Superior temporal gyrus (tissue), 1 donor: ENCODE measurements around the gene LRRTM4.

Experiments
- DNase-seq: peaks from one replicate; pipeline ENCODE4 v3.0.0-alpha.2; 2016; ENCODE audit errors: extremely low spot score

The LRRTM4 gene

DNA sequence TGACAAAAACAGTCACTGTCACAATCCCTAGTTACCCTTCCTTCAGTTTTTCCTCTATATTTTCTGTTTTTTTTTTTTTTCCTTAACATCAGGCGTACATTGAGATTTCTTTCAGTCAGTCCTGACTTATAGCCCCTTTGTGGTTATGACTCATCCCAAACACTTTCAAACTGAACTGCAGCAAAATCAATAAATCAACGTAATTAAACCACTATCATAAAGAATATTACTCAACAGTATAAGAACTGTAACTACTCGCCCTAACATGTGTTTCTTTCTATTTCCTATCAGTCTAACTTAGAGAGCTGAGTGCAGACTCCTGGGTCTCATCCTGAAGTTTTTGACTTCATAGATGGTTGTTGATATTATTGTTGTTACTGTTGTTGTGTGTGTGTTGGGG, 523.5 kb downstream of the LRRTM4 start:
- DNase-seq: no peak

DNA sequence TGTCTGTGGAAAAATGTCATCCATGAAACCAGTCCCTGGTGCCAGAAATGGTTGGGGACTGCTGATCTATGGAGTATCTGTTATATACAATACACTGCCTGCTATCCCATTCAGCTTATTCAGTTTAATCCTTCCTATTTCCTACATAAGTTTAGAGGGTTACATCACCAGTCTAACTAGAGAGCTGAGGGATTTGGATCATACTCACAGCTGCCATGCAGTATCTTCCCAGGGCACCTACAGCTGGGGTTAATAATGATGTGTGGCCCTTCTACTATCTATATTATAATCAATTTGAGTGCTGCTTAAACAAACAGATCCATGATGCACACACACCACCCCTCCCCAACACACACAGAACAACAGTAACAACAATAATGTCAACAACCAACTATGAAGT, 524.0 kb downstream of the LRRTM4 start:
- DNase-seq: no peak

DNA sequence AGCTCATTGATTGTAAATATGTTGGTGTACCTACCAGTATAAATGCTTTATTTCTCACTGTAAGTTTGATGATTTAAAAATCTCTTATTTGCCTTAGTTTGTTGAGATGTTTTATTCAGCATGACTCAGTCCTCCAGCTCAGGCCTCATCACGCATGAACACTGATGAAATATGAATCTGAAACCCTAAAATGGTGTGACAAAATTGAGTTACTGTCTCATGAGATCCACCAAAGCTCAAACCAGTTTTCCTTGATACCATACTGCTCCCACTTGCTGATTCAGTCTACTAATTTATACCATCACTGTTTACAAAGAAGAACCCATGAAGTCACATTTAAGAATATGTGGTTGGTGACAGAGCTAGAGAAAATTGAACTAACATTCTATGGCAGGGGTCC, 524.9 kb downstream of the LRRTM4 start:
- DNase-seq: no peak

DNA sequence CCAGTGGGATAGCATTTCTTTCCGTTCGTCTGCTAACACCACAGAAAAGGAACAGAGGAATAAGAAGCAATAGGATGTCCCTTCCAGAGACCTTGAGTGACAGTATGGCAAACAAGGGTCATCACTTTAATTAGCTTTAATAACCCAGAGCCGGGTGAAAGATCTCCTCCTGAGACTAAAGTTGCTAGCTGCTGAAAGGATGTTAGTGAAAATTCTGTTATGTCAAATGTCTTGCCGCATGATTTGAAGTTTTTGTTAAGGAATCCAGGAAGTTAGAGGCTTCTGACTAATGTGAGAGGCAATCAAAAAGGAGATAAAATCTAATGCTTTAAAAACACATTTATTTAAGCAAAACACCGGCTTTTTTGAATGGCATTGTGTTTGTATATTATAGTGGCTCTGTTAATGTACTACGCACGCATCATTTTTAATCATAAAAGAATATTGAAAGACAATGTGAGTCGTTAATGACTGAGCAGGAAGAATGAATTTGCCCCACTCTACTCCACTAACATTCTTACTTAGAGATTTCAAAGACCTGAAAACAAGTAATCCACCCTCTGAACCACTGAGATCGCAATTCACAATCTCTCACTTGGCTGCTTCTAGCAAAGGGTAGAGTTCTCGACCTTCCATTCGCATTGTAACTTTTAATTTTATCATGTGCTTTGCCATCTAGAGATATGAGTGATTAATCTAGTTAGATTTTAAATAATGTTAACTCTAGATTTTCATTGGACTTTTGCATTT, 536.6 kb downstream of the LRRTM4 start:
- DNase-seq: no peak

DNA sequence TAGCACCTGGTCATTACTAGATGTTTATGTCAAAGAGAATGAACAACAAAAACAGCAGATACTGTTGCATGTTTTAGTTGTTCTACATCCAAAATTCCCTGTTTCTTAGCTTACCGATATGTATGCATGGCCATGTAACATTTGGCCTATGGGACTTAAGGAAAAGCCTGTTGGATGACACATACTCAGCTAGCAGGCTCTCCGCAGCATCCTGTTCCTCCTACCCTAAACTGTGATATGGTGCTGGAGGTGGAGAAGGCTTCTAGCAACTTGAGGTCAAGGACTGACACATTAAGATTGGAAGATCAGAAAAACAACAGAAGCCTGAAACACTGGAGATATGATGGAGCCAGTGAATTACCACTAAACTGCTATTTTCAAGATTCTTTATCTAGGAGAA, 537.8 kb downstream of the LRRTM4 start:
- no peak for DNase-seq

DNA sequence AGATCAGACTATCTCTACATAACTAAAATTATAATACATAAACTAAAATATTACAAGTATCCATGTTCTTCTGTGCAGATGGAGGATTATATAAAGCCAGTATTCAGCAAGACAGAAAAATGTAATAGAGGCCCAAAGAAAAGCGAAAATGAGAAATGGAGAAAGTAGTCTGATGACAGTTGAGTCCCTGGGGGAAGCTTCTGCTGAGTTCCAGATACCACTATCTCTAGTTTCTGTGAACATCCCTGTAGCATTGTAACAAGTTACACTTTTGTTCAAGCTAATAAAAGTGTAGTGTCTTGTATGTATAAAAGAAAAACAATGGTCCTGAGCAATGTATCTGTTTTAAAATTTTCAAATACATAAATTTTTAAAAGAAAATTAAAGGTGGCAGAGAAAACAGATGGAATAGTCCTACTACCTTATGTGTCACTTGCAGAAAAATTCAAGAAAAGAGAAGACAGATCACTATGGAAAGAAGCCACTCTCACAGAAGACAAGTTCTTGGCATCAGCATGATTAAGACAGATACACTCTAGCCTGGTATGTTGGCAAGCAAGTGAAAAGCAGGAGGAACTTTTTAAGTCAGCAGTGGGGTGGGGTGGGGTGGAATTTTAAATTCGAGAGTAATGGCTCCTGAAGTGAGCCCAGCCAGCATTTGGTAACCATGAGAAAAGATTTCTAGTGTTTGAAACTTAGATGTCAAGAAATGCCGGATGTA, 541.9 kb downstream of the LRRTM4 start:
- DNase-seq: no peak

GRCh38 chr2:76977846-76978727, 544.1 kb downstream of the LRRTM4 start:
- no peak for DNase-seq

- DNase-seq: no peak
Measured at GRCh38 chr2:76975752-76976151, 546.4 kb downstream of the LRRTM4 start.

GRCh38 chr2:76973610-76974009, 548.6 kb downstream of the LRRTM4 start:
- no peak for DNase-seq

- DNase-seq: no peak
Measured at GRCh38 chr2:76965772-76966171, 556.4 kb downstream of the LRRTM4 start.

GRCh38 chr2:76958749-76959148, 563.4 kb downstream of the LRRTM4 start:
- DNase-seq: no peak

GRCh38 chr2:76953733-76954347, 568.3 kb downstream of the LRRTM4 start:
- DNase-seq: peak; percentile 86

DNA sequence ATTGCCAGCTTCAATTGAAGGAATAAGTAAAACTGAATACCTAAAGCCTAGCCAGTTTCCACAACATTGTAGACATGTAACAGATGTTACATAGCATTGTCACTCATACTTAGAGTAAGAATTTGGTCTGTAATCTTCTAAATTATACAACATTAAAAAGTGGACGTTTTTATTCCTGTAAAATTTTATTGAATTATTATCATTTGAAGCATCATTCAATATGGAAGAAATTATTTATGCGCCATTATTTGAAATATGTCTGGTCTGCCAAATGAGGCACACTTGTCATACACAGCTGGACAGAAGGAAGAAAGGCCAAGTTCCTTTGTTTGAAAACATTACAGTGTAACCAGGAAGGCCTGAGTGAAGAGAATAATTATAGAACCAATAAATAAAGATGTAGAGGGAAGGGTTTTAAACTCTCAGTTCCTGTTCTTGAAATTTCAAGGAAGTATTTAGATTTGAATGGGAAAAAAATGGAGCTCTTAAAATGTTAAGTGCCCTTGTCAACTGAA, 575.5 kb downstream of the LRRTM4 start:
- DNase-seq: no peak

DNA sequence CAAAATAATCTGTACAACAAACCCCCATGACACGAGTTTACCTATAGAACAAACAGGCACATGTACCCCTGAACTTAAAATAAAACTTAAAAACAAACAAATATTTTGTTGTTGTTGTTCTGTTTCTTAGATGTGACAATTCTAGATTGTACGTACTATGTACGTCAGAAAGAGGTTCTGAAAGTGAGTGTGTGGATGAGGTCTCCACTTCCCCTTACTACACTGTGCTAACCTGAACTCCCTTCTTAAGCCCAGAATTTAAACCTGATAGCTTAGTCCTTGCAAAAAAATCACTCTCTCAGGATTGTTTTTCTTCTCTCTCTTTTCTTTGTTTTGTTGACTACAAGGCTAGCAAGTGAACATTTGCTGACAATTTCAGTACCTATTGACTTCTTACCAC, 581.6 kb downstream of the LRRTM4 start:
- no peak for DNase-seq

- no peak for DNase-seq
Measured at GRCh38 chr2:76938153-76938552, 584.0 kb downstream of the LRRTM4 start.

- DNase-seq: no peak
Measured at GRCh38 chr2:76932550-76932949, 589.6 kb downstream of the LRRTM4 start.

GRCh38 chr2:76930056-76930744, 592.0 kb downstream of the LRRTM4 start:
- DNase-seq: peak; percentile 37

DNA sequence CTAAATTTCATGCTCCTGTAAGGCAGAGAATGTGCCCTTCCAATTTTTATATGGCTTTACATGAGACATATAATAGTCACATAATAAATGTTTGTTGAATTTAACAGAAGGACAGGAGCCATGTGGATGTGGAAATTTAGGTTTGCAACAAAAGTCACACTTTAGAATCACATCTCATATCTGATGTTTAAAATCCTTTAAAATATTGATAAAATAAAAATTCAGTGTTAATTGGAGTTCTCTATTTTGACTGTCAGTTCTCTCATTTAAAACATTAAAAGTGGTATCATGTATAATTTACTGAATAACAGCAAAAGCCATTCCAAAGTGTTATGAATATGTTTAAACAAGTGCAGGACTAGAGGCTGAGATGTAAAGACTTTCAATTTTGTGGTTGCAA, 594.1 kb downstream of the LRRTM4 start:
- DNase-seq: no peak

GRCh38 chr2:76921006-76921405, 601.2 kb downstream of the LRRTM4 start:
- no peak for DNase-seq

DNA sequence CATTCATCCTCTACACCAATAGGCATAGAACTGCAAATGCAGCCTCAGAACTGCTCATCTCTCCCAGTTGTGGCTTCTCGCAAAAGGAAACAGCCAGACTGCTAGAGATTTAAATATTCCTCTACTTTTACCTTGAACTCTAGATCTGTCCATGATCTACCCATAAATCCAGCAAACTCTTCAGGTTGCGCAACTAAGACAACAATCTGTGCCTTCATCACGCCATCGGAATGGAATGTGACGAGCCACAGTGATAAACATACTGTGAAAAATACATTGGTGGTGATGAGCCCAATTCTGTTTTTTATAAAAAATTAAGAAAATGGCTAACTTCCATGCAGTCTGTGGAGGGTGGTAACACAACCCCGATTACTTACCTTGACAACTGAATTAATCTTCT, 626.7 kb downstream of the LRRTM4 start:
- DNase-seq: no peak

GRCh38 chr2:76870581-76870980, 651.6 kb downstream of the LRRTM4 start:
- no peak for DNase-seq
